Mesothelial cell of epicardium (in vitro differentiated cells): ENCODE measurements around the gene STARD7. TPM values are rescaled to one million over a fixed set of nuclear protein-coding genes. Genes with fewer than 3 reads are reported as not detected.

Source experiments
- DNase-seq, 2 experiments: peaks; one replicate each; pipeline ENCODE4 v3.0.0; 2021; ENCODE audit warnings: low spot score in 2 of 2; ENCODE audit not compliant: unreplicated experiment in 2 of 2
- H3K27ac Mint-ChIP-seq: 2 replicates; pipeline ENCODE4 v1.8.0; 2021; ENCODE audit warnings: mixed read lengths
- H3K27me3 Mint-ChIP-seq: 2 replicates; pipeline ENCODE4 v1.8.0; 2021; ENCODE audit warnings: low read depth, mixed read lengths
- H3K36me3 Mint-ChIP-seq: 2 replicates; pipeline ENCODE4 v1.8.0; 2021; ENCODE audit warnings: mixed read lengths
- H3K4me1 Mint-ChIP-seq: 2 replicates; pipeline ENCODE4 v1.8.0; 2021; ENCODE audit warnings: mixed read lengths
- H3K4me3 Mint-ChIP-seq: 2 replicates; pipeline ENCODE4 v1.8.0; 2021; ENCODE audit warnings: mild to moderate bottlenecking, moderate library complexity, mixed read lengths
- H3K9me3 Mint-ChIP-seq: 2 replicates; pipeline ENCODE4 v1.8.0; 2021; ENCODE audit warnings: mixed read lengths
- CTCF ChIP-seq: fragments of 200-600 bp; sonication (generic); IDR thresholded peaks from one replicate; pipeline ENCODE4 v1.5.0; 2021; ENCODE audit warnings: antibody characterized with exemption; ENCODE audit not compliant: unreplicated experiment
- total RNA-seq: library from RNA; stranded (reverse); gene quantifications from 3 replicates; pipeline ENCODE4 v1.2.1, GENCODE V29; 2021

The STARD7 gene
- total RNA-seq, 1 donor from 2014 or later: 108 TPM

- TF ChIP-seq CTCF: no peak
- no peaks in the 10 kb centered on the region for H3K36me3 Mint-ChIP-seq
- H3K4me3 Mint-ChIP-seq: no peak overlapping the region
- H3K27me3 Mint-ChIP-seq: no peaks in the 10 kb centered on the region
- no peaks in the 10 kb centered on the region for H3K9me3 Mint-ChIP-seq
- peaks cover 16% of the 10 kb centered on the region for H3K4me1 Mint-ChIP-seq
- no peak for DNase-seq
- H3K27ac Mint-ChIP-seq: no peak overlapping the region
These were observed 3.7 kb upstream of the STARD7 start for GRCh38 chr2:96212339-96212738.

GRCh38 chr2:96209729-96210085 lies 1.1 kb upstream of the STARD7 start:
- Mint-ChIP-seq H3K36me3 (peaks cover 3% of the 10 kb centered on the region), H3K27me3 (no peaks in the 10 kb centered on the region), H3K4me1 (peaks cover 39% of the 10 kb centered on the region), H3K9me3 (no peaks in the 10 kb centered on the region), H3K4me3 (peak overlapping the region; percentile 88), H3K27ac (peak overlapping the region; percentile 95)
- TF ChIP-seq CTCF: no peak
- DNase-seq: no peak

- Mint-ChIP-seq H3K9me3 (no peaks in the 10 kb centered on the region), H3K36me3 (peaks cover 3% of the 10 kb centered on the region), H3K27ac (peak overlapping the region; percentile 95), H3K27me3 (no peaks in the 10 kb centered on the region), H3K4me1 (peaks cover 41% of the 10 kb centered on the region), H3K4me3 (peak overlapping the region; percentile 88)
- DNase-seq: no peak
- TF ChIP-seq CTCF: no peak
These were observed 543 bp upstream of the STARD7 start for GRCh38 chr2:96209011-96209728.

GRCh38 chr2:96207774-96208142 lies 869 bp downstream of the STARD7 start:
- DNase-seq: no peak
- peaks cover 52% of the 10 kb centered on the region for H3K4me1 Mint-ChIP-seq
- TF ChIP-seq CTCF: no peak

GRCh38 chr2:96207073-96207773 lies 1.4 kb downstream of the STARD7 start:
- H3K4me1 Mint-ChIP-seq: peaks cover 53% of the 10 kb centered on the region
- peak overlapping the region; percentile 92 for H3K27ac Mint-ChIP-seq

More at GRCh38 chr2:96207774-96208142, 869 bp downstream of the STARD7 start:
- no peaks in the 10 kb centered on the region for H3K9me3 Mint-ChIP-seq
- H3K27me3 Mint-ChIP-seq: no peaks in the 10 kb centered on the region
- H3K36me3 Mint-ChIP-seq: peaks cover 3% of the 10 kb centered on the region
- H3K27ac Mint-ChIP-seq: peak overlapping the region; percentile 92
- peak overlapping the region; percentile 88 for H3K4me3 Mint-ChIP-seq

More at GRCh38 chr2:96207073-96207773, 1.4 kb downstream of the STARD7 start:
- DNase-seq: no peak
- TF ChIP-seq CTCF: no peak
- peaks cover 3% of the 10 kb centered on the region for H3K36me3 Mint-ChIP-seq
- peak overlapping the region; percentile 88 for H3K4me3 Mint-ChIP-seq
- H3K27me3 Mint-ChIP-seq: no peaks in the 10 kb centered on the region
- H3K9me3 Mint-ChIP-seq: no peaks in the 10 kb centered on the region
